CD14-positive monocyte (primary cell): ENCODE results near the gene AFAP1L1. TPM values are rescaled to one million over a fixed set of nuclear protein-coding genes. Genes with fewer than 3 reads are reported as not detected.

Experiments
- DNase-seq, 3 donors: peaks; one replicate each; pipeline ENCODE4 v3.0.0-alpha.2; 2011 to 2022
- H2AFZ ChIP-seq: 2 replicates; pipeline ENCODE4 v1.6.0; 2012; ENCODE audit warnings: mild to moderate bottlenecking, low read depth, low read length, inconsistent platforms; ENCODE audit not compliant: insufficient read depth, poor library complexity, severe bottlenecking
- H3K27ac ChIP-seq, 2 donors: 1 replicate in 1 of 2; 2 replicates in 1 of 2; pipeline ENCODE4 v1.5.1; 2012 to 2013; ENCODE audit warnings: low read length in 2 of 2, control low read depth in 1 of 2, inconsistent platforms in 1 of 2, low read depth in 1 of 2, mild to moderate bottlenecking in 1 of 2
- H3K27me3 ChIP-seq, 2 donors: one replicate each; pipeline versions ENCODE4 v1.6.0 to v1.6.1; 2011 to 2013; ENCODE audit warnings: low read length in 2 of 2; ENCODE audit not compliant: control insufficient read depth in 2 of 2, insufficient read depth in 2 of 2
- H3K36me3 ChIP-seq, 2 donors: replicated peaks in 1 of 2; 1 replicate in 1 of 2; 2 replicates in 1 of 2; pipeline versions ENCODE4 v1.5.1 to v1.6.1; 2012 to 2013; ENCODE audit warnings: low read length in 2 of 2, control low read depth in 1 of 2, inconsistent platforms in 1 of 2, mild to moderate bottlenecking in 1 of 2; ENCODE audit not compliant: insufficient read depth in 2 of 2, control insufficient read depth in 1 of 2
- H3K4me1 ChIP-seq, 2 donors: 1 replicate in 1 of 2; 2 replicates in 1 of 2; pipeline versions ENCODE4 v1.5.1 to v1.6.1; 2012 to 2013; ENCODE audit warnings: low read length in 2 of 2, control low read depth in 1 of 2, inconsistent platforms in 1 of 2, mild to moderate bottlenecking in 1 of 2, moderate library complexity in 1 of 2; ENCODE audit not compliant: insufficient read depth in 2 of 2, control insufficient read depth in 1 of 2
- H3K4me2 ChIP-seq: replicated peaks from 2 replicates; pipeline ENCODE3; 2012; ENCODE audit warnings: low read length, moderate library complexity, mild to moderate bottlenecking; ENCODE audit not compliant: poor library complexity, severe bottlenecking; ENCODE audit errors: extremely low read depth
- H3K4me3 ChIP-seq, 3 experiments: fragments of 200-600 bp in 1 of 3; sonication (generic) in 1 of 3; replicated peaks in 1 of 3; 1 replicate in 2 of 3; 2 replicates in 1 of 3; pipeline ENCODE4 v1.5.1; 2011 to 2013; ENCODE audit warnings: low read length in 3 of 3, mild to moderate bottlenecking in 3 of 3, control low read depth in 2 of 3, low read depth in 2 of 3, inconsistent platforms in 1 of 3, moderate library complexity in 1 of 3
- H3K79me2 ChIP-seq: 2 replicates; pipeline ENCODE4 v1.6.0; 2012; ENCODE audit warnings: mild to moderate bottlenecking, control low read depth, inconsistent platforms, low read length, moderate library complexity; ENCODE audit not compliant: insufficient read depth
- H3K9ac ChIP-seq: 2 replicates; pipeline ENCODE4 v1.6.0; 2017; ENCODE audit warnings: low read length, mild to moderate bottlenecking; ENCODE audit not compliant: insufficient read depth, poor library complexity, severe bottlenecking
- H3K9me3 ChIP-seq, 2 donors: replicated peaks in 1 of 2; 1 replicate in 1 of 2; 2 replicates in 1 of 2; pipeline versions ENCODE4 v1.5.1 to v1.6.1; 2012 to 2013; ENCODE audit warnings: low read length in 2 of 2, control low read depth in 1 of 2; ENCODE audit not compliant: control insufficient read depth in 1 of 2, insufficient read depth in 1 of 2
- H4K20me1 ChIP-seq: 2 replicates; pipeline ENCODE4 v1.6.0; 2012; ENCODE audit warnings: mild to moderate bottlenecking, low read length, control low read depth, moderate library complexity; ENCODE audit not compliant: insufficient read depth
- H3K27ac Mint-ChIP-seq, 7 donors: one replicate each; pipeline ENCODE4 v1.8.0; 2020; ENCODE audit warnings: mild to moderate bottlenecking in 7 of 7, mixed read lengths in 7 of 7, moderate library complexity in 6 of 7, inconsistent platforms in 2 of 7
- H3K27me3 Mint-ChIP-seq, 3 donors: one replicate each; pipeline ENCODE4 v1.8.0; 2021 to 2022; ENCODE audit warnings: low read depth in 3 of 3, mild to moderate bottlenecking in 3 of 3, mixed read lengths in 3 of 3, moderate library complexity in 3 of 3, inconsistent platforms in 1 of 3
- H3K36me3 Mint-ChIP-seq, 2 donors: one replicate each; pipeline ENCODE4 v1.8.0; 2020; ENCODE audit warnings: mixed read lengths in 2 of 2, inconsistent platforms in 1 of 2, mild to moderate bottlenecking in 1 of 2
- H3K4me1 Mint-ChIP-seq: one replicate; pipeline ENCODE4 v1.8.0; 2020; ENCODE audit warnings: mild to moderate bottlenecking, mixed read lengths
- H3K4me3 Mint-ChIP-seq, 2 donors: one replicate each; pipeline ENCODE4 v1.8.0; 2020; ENCODE audit warnings: mild to moderate bottlenecking in 2 of 2, mixed read lengths in 2 of 2, moderate library complexity in 1 of 2
- H3K9me3 Mint-ChIP-seq, 7 donors: one replicate each; pipeline ENCODE4 v1.8.0; 2020 to 2022; ENCODE audit warnings: mixed read lengths in 7 of 7, mild to moderate bottlenecking in 6 of 7, moderate library complexity in 6 of 7, inconsistent platforms in 2 of 7
- CTCF ChIP-seq: fragments of 200-600 bp; IDR thresholded peaks from one replicate; pipeline ENCODE4 v1.8.0; 2022; ENCODE audit warnings: antibody characterized with exemption, mild to moderate bottlenecking
- WGBS: methylation state at CpG from one replicate; pipeline ENCODE4 v1.1.5; 2013; ENCODE audit warnings: missing lambda C conversion rate; ENCODE audit not compliant: insufficient coverage; 5-methylcytosine and 5-hydroxymethylcytosine counted together
- intact Hi-C, 2 donors: fragments of 100-400 bp; cut with micrococcal nuclease; formaldehyde crosslinking; loops; one replicate each; pipeline versions ENCODE4 v1.15.0 to v1.15.1; 2023
- polyA plus RNA-seq, 3 donors: library from polyadenylated mRNA; depleted of rRNA in 1 of 3; unstranded in 2 of 3; stranded (reverse) in 1 of 3; fragments of 300-500 nt in 2 of 3; fragments of >200 nt in 1 of 3; fragmentation: Illumina TruSeq in 2 of 3; gene quantifications; 1 replicate in 2 of 3; 2 replicates in 1 of 3; pipeline ENCODE4 v1.2.3, GENCODE V29; 2012 to 2021

The AFAP1L1 gene
- polyA plus RNA-seq, 3 donors: not detected

- H3K36me3 ChIP-seq: no peaks in the 10 kb centered on the region
- H3K27ac ChIP-seq: no peak overlapping the region
- peaks cover 0 to 3% (median 2%) of the 10 kb centered on the region in 3 donors for H3K27me3 Mint-ChIP-seq
- H3K36me3 Mint-ChIP-seq: no peaks in the 10 kb centered on the region
- H3K27me3 ChIP-seq: no peaks in the 10 kb centered on the region
- H3K9me3 ChIP-seq: no peaks in the 10 kb centered on the region
- H3K9me3 Mint-ChIP-seq: peaks cover 0 to 3% (median 0%) of the 10 kb centered on the region in 7 donors
- H4K20me1 ChIP-seq: no peaks in the 10 kb centered on the region
- no peak overlapping the region for H3K9ac ChIP-seq
- H3K27ac Mint-ChIP-seq: no peak overlapping the region
- no peak overlapping the region for H3K4me3 ChIP-seq
- no CpG with 5 or more reads among the region's 1 CpG for WGBS
- peaks cover 17 to 21% of the 10 kb centered on the region in 2 donors for H3K4me1 ChIP-seq
- no peak for TF ChIP-seq CTCF
- H2AFZ ChIP-seq: no peak overlapping the region
- H3K4me1 Mint-ChIP-seq: peaks cover 18% of the 10 kb centered on the region
- intact Hi-C loops: no loop called here
- H3K4me2 ChIP-seq: no peak overlapping the region
- no peak for DNase-seq
- H3K4me3 Mint-ChIP-seq: no peak overlapping the region
- H3K79me2 ChIP-seq: peaks cover 7% of the 10 kb centered on the region
These were observed 69.3 kb downstream of the AFAP1L1 start for GRCh38 chr5:149340920-149341319.

- Mint-ChIP-seq H3K27ac (no peak overlapping the region), H3K4me1 (peaks cover 25% of the 10 kb centered on the region), H3K4me3 (no peak overlapping the region), H3K9me3 (peaks cover 0 to 3% (median 0%) of the 10 kb centered on the region in 7 donors), H3K27me3 (peaks cover 0 to 3% (median 2%) of the 10 kb centered on the region in 3 donors), H3K36me3 (no peaks in the 10 kb centered on the region)
- H3K27me3 ChIP-seq: no peaks in the 10 kb centered on the region
- H3K9me3 ChIP-seq: no peaks in the 10 kb centered on the region
- no peaks in the 10 kb centered on the region for H3K36me3 ChIP-seq
- H3K27ac ChIP-seq: no peak overlapping the region
- H4K20me1 ChIP-seq: no peaks in the 10 kb centered on the region
- H2AFZ ChIP-seq: no peak overlapping the region
- H3K4me1 ChIP-seq: peaks cover 23 to 26% of the 10 kb centered on the region in 2 donors
- TF ChIP-seq CTCF: no peak
- intact Hi-C loops: no loop called here
- no peak overlapping the region for H3K4me3 ChIP-seq
- no peak for DNase-seq
- H3K4me2 ChIP-seq: no peak overlapping the region
- no peak overlapping the region for H3K9ac ChIP-seq
- peaks cover 16% of the 10 kb centered on the region for H3K79me2 ChIP-seq
These were observed 70.2 kb downstream of the AFAP1L1 start for GRCh38 chr5:149341876-149342275.
